ENCODE measurements around the gene ZMYM5. TPM values are rescaled to one million over a fixed set of nuclear protein-coding genes. Genes with fewer than 3 reads are reported as not detected.

ZMYM5 gene
- total and polyA plus RNA-seq, 2 of the 13 experiments (the other 11 are each of a cell fraction or from before 2014, with no cell fraction given), result 7.8 to 9.4 TPM

DNA sequence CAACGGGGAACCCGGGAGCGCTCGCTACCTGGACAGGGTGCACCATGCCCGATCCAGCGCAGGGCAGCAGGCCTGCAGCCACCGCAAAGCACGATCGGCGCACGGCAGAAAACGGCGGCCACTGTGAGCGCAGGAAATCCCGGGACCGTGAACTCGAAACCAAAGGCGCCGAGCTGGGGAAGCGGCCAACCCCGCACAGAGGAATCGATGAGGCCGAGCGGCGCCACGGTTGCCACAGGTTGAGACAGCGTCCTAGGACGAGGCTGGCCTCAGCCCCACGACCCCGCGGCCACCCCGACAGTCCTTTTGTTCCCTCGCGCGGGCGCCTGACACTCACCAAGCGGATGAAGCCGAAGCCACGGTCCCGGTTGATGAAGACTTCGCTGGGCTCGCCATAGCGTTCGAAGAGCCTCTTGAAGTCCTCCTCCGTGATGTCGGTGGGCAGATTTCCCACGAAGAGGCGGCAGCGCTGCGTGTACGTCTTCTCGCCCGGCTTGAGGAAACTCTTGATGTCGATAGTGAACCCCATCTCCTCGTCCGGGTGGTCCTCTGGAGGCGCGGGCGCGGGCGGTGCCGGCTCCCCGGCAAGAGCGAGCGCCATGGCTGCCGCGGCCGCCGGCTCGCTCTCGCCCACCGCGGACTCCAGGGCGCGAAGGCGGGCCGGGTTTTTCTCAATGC, 81.3 kb downstream of the ZMYM5 start (continued):
- TF ChIP-seq, protein P1, sequence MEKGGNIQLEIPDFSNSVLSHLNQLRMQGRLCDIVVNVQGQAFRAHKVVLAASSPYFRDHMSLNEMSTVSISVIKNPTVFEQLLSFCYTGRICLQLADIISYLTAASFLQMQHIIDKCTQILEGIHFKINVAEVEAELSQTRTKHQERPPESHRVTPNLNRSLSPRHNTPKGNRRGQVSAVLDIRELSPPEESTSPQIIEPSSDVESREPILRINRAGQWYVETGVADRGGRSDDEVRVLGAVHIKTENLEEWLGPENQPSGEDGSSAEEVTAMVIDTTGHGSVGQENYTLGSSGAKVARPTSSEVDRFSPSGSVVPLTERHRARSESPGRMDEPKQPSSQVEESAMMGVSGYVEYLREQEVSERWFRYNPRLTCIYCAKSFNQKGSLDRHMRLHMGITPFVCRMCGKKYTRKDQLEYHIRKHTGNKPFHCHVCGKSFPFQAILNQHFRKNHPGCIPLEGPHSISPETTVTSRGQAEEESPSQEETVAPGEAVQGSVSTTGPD (CRISPR knock-in tag; IDR thresholded peaks at IDR 0.05), result no peak
- TF ChIP-seq PHF8 (CRISPR knock-in tag; IDR thresholded peaks at IDR 0.05), result peak; percentile 22; the same call in 1 of the 2 replicates
- no peak for TF ChIP-seq ZBTB21 (CRISPR knock-in tag; IDR thresholded peaks at IDR 0.05)
- TF ChIP-seq, protein P2, sequence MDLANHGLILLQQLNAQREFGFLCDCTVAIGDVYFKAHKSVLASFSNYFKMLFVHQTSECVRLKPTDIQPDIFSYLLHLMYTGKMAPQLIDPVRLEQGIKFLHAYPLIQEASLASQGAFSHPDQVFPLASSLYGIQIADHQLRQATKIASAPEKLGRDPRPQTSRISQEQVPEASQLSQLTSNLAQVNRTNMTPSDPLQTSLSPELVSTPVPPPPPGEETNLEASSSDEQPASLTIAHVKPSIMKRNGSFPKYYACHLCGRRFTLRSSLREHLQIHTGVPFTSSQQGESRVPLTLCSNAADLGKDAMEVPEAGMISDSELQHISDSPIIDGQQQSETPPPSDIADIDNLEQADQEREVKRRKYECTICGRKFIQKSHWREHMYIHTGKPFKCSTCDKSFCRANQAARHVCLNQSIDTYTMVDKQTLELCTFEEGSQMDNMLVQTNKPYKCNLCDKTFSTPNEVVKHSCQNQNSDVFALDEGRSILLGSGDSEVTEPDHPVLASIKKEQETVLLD (CRISPR knock-in tag; IDR thresholded peaks at IDR 0.05; ENCODE audit: low read depth), result no peak
- no peak for TF ChIP-seq ZNF337 (CRISPR knock-in tag; IDR thresholded peaks at IDR 0.05; ENCODE audit: borderline replicate concordance, low read depth)
- no peak for TF ChIP-seq TARDBP (CRISPR knock-in tag; IDR thresholded peaks at IDR 0.05)
- TF ChIP-seq KAT7 (CRISPR knock-in tag; IDR thresholded peaks at IDR 0.05; ENCODE audit: borderline replicate concordance), result no peak
- TF ChIP-seq ZNF205 (CRISPR knock-in tag; IDR thresholded peaks at IDR 0.05), result no peak
- peak; percentile 58 for TF ChIP-seq ZNF883 (CRISPR knock-in tag; IDR thresholded peaks at IDR 0.05; ENCODE audit: not compliant biosample characterization)
- no peak for TF ChIP-seq ZMYM2 (CRISPR knock-in tag; IDR thresholded peaks at IDR 0.05)
- TF ChIP-seq, protein P3, sequence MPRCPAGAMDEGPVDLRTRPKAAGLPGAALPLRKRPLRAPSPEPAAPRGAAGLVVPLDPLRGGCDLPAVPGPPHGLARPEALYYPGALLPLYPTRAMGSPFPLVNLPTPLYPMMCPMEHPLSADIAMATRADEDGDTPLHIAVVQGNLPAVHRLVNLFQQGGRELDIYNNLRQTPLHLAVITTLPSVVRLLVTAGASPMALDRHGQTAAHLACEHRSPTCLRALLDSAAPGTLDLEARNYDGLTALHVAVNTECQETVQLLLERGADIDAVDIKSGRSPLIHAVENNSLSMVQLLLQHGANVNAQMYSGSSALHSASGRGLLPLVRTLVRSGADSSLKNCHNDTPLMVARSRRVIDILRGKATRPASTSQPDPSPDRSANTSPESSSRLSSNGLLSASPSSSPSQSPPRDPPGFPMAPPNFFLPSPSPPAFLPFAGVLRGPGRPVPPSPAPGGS (CRISPR knock-in tag; IDR thresholded peaks at IDR 0.05), result peak; percentile 71; the same call in 1 of the 2 replicates
- TF ChIP-seq, protein P4, sequence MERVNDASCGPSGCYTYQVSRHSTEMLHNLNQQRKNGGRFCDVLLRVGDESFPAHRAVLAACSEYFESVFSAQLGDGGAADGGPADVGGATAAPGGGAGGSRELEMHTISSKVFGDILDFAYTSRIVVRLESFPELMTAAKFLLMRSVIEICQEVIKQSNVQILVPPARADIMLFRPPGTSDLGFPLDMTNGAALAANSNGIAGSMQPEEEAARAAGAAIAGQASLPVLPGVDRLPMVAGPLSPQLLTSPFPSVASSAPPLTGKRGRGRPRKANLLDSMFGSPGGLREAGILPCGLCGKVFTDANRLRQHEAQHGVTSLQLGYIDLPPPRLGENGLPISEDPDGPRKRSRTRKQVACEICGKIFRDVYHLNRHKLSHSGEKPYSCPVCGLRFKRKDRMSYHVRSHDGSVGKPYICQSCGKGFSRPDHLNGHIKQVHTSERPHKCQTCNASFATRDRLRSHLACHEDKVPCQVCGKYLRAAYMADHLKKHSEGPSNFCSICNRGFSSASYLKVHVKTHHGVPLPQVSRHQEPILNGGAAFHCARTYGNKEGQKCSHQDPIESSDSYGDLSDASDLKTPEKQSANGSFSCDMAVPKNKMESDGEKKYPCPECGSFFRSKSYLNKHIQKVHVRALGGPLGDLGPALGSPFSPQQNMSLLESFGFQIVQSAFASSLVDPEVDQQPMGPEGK (CRISPR knock-in tag; IDR thresholded peaks at IDR 0.05), result no peak
- TF ChIP-seq ZFP62 (CRISPR knock-in tag; IDR thresholded peaks at IDR 0.05), result no peak
- TF ChIP-seq, protein P5, sequence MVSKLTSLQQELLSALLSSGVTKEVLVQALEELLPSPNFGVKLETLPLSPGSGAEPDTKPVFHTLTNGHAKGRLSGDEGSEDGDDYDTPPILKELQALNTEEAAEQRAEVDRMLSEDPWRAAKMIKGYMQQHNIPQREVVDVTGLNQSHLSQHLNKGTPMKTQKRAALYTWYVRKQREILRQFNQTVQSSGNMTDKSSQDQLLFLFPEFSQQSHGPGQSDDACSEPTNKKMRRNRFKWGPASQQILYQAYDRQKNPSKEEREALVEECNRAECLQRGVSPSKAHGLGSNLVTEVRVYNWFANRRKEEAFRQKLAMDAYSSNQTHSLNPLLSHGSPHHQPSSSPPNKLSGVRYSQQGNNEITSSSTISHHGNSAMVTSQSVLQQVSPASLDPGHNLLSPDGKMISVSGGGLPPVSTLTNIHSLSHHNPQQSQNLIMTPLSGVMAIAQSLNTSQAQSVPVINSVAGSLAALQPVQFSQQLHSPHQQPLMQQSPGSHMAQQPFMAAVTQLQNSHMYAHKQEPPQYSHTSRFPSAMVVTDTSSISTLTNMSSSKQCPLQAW (CRISPR knock-in tag; IDR thresholded peaks at IDR 0.05), result no peak; the same call in 1 of the 2 replicates
- TF ChIP-seq MED8 (CRISPR knock-in tag; IDR thresholded peaks at IDR 0.05; ENCODE audit: insufficient replicate concordance), result no peak
- no peak for TF ChIP-seq NR1H2 (CRISPR knock-in tag; IDR thresholded peaks at IDR 0.05; ENCODE audit: borderline replicate concordance, low read depth)
- TF ChIP-seq, protein P6, sequence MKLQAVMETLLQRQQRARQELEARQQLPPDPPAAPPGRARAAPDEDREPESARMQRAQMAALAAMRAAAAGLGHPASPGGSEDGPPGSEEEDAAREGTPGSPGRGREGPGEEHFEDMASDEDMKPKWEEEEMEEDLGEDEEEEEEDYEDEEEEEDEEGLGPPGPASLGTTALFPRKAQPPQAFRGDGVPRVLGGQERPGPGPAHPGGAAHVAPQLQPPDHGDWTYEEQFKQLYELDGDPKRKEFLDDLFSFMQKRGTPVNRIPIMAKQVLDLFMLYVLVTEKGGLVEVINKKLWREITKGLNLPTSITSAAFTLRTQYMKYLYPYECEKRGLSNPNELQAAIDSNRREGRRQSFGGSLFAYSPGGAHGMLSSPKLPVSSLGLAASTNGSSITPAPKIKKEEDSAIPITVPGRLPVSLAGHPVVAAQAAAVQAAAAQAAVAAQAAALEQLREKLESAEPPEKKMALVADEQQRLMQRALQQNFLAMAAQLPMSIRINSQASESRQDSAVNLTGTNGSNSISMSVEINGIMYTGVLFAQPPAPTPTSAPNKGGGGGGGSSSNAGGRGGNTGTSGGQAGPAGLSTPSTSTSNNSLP (IDR thresholded peaks at IDR 0.05; ENCODE audit: low read depth, low read length), result no peak
- no peak for TF ChIP-seq ZBTB20 (CRISPR knock-in tag; IDR thresholded peaks at IDR 0.05; ENCODE audit: borderline replicate concordance, low read depth)
- TF ChIP-seq SIX4 (CRISPR knock-in tag; IDR thresholded peaks at IDR 0.05), result no peak
- 0 out of 2 replicates have a peak, but pooled peaks have one; percentile 29 for TF ChIP-seq ZNF430 (CRISPR knock-in tag; IDR thresholded peaks at IDR 0.05)

Data from HepG2 (cell line).